HUES64 (cell line): ENCODE measurements around the gene HOXA7.

ENCODE experiments used
- H3K27ac ChIP-seq: 2 replicates; pipeline ENCODE4 v1.7.0; 2013; ENCODE audit warnings: low read depth, low read length, inconsistent platforms
- H3K27me3 ChIP-seq: 2 replicates; pipeline ENCODE4 v1.6.1; 2013; ENCODE audit warnings: mild to moderate bottlenecking, low read length; ENCODE audit not compliant: insufficient read depth
- H3K36me3 ChIP-seq: 2 replicates; pipeline ENCODE4 v1.6.1; 2013; ENCODE audit warnings: mild to moderate bottlenecking, low read length; ENCODE audit not compliant: insufficient read depth
- H3K4me1 ChIP-seq: 2 replicates; pipeline ENCODE4 v1.6.1; 2013; ENCODE audit warnings: mild to moderate bottlenecking, low read length, moderate library complexity; ENCODE audit not compliant: insufficient read depth
- H3K4me3 ChIP-seq: 2 replicates; pipeline ENCODE4 v1.5.1; 2013; ENCODE audit warnings: mild to moderate bottlenecking, low read length, moderate library complexity
- H3K9ac ChIP-seq: 2 replicates; pipeline ENCODE4 v1.6.1; 2013; ENCODE audit warnings: mild to moderate bottlenecking, low read depth, low read length
- H3K9me3 ChIP-seq: 2 replicates; pipeline ENCODE4 v1.6.1; 2013; ENCODE audit warnings: low read depth, low read length; ENCODE audit not compliant: insufficient read depth
- WGBS: fragments of 150-250, 120-280 bp; methylation state at CpG from one replicate; pipeline ENCODE4 v1.1.7; 2013; ENCODE audit warnings: missing lambda C conversion rate; 5-methylcytosine and 5-hydroxymethylcytosine counted together

HOXA7 gene

GRCh38 chr7:27185013-27185853 lies 28.8 kb upstream of the HOXA7 start, which contains the start of gene HOXA11:
Gene HOXA11 (minus strand): TSS chr7:27185232. CDS start chr7:27185144, 88 bp downstream.
- Histone ChIP-seq H3K9me3 (no peaks in the 10 kb centered on the region), H3K4me1 (peaks cover 17% of the 10 kb centered on the region), H3K27ac (no peak within 1 kb of the TSS), H3K27me3 (peaks cover 100% of the 10 kb centered on the region), H3K4me3 (no peak within 1 kb of the TSS), H3K36me3 (no peaks in the 10 kb centered on the region), H3K9ac (no peak within 1 kb of the TSS)
- WGBS: 5% methylated on average over 42 of the region's 43 CpGs

DNA sequence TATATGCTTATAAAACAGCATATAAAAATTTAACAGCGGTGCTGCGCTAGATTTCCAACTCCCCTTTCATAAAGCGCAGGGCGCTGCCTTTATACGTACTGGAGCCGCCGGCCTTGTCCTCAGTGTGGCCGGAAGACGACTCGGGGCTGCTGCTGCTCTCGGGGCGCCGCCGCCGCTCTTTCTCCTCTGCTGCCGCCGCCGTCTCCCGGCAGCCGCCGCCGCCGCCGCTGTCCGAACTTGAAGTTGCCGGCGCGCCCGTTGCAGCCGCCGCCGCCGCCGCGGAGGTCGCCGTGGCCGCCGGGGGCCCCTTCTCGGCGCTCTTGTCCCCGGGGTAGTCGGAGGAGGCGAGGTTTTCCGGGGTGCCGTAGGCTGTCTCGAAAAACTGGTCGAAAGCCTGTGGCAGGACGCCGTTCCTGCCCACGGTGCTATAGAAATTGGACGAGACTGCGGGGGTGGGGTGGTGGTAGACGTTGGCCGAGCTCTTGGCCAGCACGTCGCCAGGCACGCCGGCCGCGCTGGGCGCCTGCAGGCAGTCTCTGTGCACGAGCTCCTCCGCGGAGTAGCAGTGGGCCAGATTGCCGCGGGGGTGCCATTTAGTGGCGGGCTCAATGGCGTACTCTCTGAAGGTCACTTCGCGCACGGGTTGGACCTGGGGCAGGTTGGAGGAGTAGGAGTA lies 28.0 kb upstream of the HOXA7 start:
- no peak overlapping the region for H3K9ac ChIP-seq
- no peak overlapping the region for H3K27ac ChIP-seq
- H3K9me3 ChIP-seq: no peaks in the 10 kb centered on the region
- H3K27me3 ChIP-seq: peaks cover 100% of the 10 kb centered on the region
- H3K36me3 ChIP-seq: no peaks in the 10 kb centered on the region
- H3K4me3 ChIP-seq: no peak overlapping the region
- H3K4me1 ChIP-seq: peaks cover 18% of the 10 kb centered on the region
- 2% methylated on average over 72 of the region's 72 CpGs for WGBS

GRCh38 chr7:27183682-27184336 lies 27.3 kb upstream of the HOXA7 start:
- Histone ChIP-seq H3K27ac (no peak overlapping the region), H3K9ac (no peak overlapping the region), H3K4me3 (no peak overlapping the region), H3K36me3 (no peaks in the 10 kb centered on the region), H3K4me1 (peaks cover 23% of the 10 kb centered on the region), H3K27me3 (peaks cover 100% of the 10 kb centered on the region), H3K9me3 (no peaks in the 10 kb centered on the region)
- 2% methylated on average over 28 of the region's 30 CpGs for WGBS

- no peak overlapping the region for H3K4me3 ChIP-seq
These were observed 26.6 kb upstream of the HOXA7 start for GRCh38 chr7:27182861-27183681.

DNA sequence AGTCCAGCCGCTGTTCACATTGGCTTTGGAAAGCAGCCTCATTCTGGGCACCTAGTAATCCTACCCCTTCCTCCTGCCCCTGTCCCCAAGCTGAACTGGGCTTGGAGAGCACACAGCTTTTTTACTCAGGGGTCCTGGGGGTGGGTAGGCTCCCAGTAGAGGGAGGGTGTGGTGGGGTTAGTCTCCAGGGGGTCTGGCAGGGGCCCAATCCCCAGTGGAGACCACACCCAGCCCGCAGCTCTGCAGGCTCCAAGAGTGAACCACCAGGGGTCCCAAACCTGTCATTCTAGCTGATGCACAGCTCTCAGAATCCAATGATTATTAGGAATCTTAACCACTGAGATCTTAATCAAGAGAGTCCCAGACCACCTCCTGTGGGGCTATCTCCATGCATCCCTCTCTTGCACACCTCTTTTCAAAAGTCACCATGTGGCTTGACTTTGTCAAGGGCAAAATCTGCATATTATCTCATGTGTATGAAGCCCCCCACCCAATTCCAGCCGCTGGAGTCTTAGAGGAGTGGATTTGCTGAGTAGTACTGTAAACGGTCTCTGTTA lies 25.9 kb upstream of the HOXA7 start:
- Histone ChIP-seq H3K4me1 (peaks cover 20% of the 10 kb centered on the region), H3K27ac (no peak overlapping the region), H3K9me3 (no peaks in the 10 kb centered on the region), H3K9ac (no peak overlapping the region), H3K27me3 (peaks cover 100% of the 10 kb centered on the region), H3K4me3 (no peak overlapping the region), H3K36me3 (no peaks in the 10 kb centered on the region)
- 30% methylated on average over 4 of the region's 4 CpGs for WGBS

More at GRCh38 chr7:27182861-27183681, 26.6 kb upstream of the HOXA7 start:
- Histone ChIP-seq H3K9me3 (no peaks in the 10 kb centered on the region), H3K9ac (no peak overlapping the region), H3K27ac (no peak overlapping the region), H3K4me1 (peaks cover 24% of the 10 kb centered on the region), H3K36me3 (no peaks in the 10 kb centered on the region), H3K27me3 (peaks cover 100% of the 10 kb centered on the region)
- WGBS: 2% methylated on average over 39 of the region's 39 CpGs

DNA sequence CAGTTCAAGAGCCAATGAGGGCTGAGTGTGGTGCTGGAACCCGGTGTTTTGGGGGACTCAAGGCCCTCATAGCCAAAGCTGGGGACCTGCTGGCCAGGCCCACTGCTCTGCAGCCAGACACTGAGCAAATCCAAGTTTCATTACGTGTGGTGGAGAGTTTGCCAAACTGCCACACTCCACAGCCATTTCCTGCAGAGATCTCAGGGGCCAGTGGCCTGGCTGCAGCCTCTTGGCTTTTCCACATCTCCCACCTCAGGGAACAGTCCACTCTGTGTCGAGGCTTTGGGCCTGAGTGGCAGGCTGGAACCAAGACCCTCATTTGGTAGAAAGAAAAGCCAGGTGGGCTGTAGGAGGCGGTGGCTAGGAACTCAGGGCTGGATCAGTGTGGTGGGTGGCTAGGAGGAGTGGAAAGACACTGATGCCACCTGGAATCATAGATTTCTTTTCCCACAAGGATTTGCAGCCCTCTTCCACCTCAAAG lies 25.4 kb upstream of the HOXA7 start:
- WGBS: 39% methylated on average over 4 of the region's 4 CpGs
- Histone ChIP-seq H3K4me3 (no peak overlapping the region), H3K27me3 (peaks cover 100% of the 10 kb centered on the region), H3K9ac (no peak overlapping the region), H3K9me3 (no peaks in the 10 kb centered on the region), H3K36me3 (no peaks in the 10 kb centered on the region), H3K4me1 (peaks cover 20% of the 10 kb centered on the region), H3K27ac (no peak overlapping the region)

GRCh38 chr7:27180431-27181420 lies 24.3 kb upstream of the HOXA7 start:
- H3K4me1 ChIP-seq: peaks cover 20% of the 10 kb centered on the region
- peaks cover 100% of the 10 kb centered on the region for H3K27me3 ChIP-seq
- H3K27ac ChIP-seq: no peak overlapping the region
- H3K9ac ChIP-seq: no peak overlapping the region
- H3K9me3 ChIP-seq: no peaks in the 10 kb centered on the region; the same call in 1 of the 2 replicates
- no peak overlapping the region for H3K4me3 ChIP-seq
- WGBS: 40% methylated on average over 12 of the region's 12 CpGs
- H3K36me3 ChIP-seq: no peaks in the 10 kb centered on the region

GRCh38 chr7:27179503-27180430 lies 23.3 kb upstream of the HOXA7 start:
- peaks cover 20% of the 10 kb centered on the region for H3K4me1 ChIP-seq
- no peaks in the 10 kb centered on the region; the same call in 1 of the 2 replicates for H3K9me3 ChIP-seq
- no peak overlapping the region for H3K4me3 ChIP-seq
- peaks cover 100% of the 10 kb centered on the region for H3K27me3 ChIP-seq
- 4% methylated on average over 56 of the region's 56 CpGs for WGBS
- no peaks in the 10 kb centered on the region for H3K36me3 ChIP-seq
- H3K27ac ChIP-seq: no peak overlapping the region
- no peak overlapping the region for H3K9ac ChIP-seq

DNA sequence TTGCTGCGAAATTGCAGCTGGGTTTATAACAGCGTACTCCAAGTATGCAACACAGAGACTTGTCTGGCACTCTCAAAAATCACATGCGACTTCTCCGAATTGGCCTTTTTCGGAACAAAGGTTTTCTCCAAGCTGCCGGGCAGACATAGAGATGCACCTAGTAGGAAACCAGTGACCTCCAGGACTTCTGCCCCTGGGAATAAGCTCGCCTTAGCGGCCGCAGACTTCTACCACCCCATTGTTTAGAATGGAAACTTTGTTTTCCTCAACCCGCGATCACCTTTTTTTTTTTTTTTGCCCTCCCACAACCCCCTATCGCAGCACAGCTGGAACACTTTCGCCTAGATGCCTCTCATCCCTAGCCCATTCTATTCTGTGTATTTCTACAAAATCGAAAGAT lies 22.6 kb upstream of the HOXA7 start:
- no peaks in the 10 kb centered on the region for H3K36me3 ChIP-seq
- no peak overlapping the region for H3K27ac ChIP-seq
- peaks cover 100% of the 10 kb centered on the region for H3K27me3 ChIP-seq
- no peak overlapping the region for H3K4me3 ChIP-seq
- 8% methylated on average over 14 of the region's 14 CpGs for WGBS
- H3K4me1 ChIP-seq: peaks cover 20% of the 10 kb centered on the region
- no peak overlapping the region for H3K9ac ChIP-seq
- no peaks in the 10 kb centered on the region; the same call in 1 of the 2 replicates for H3K9me3 ChIP-seq
